Small intestine (tissue), 7 donors: ENCODE results near the gene IFITM1. TPM values are rescaled to one million over a fixed set of nuclear protein-coding genes. Genes with fewer than 3 reads are reported as not detected.

ENCODE experiments used
- DNase-seq, 2 donors: peaks; one replicate each; pipeline versions ENCODE4 v3.0.0 to v3.0.0-alpha.2; 2013
- FAIRE-seq: peaks from 2 replicates; lab custom pipeline; 2012; peaks lifted over from hg19 to GRCh38; lab: Jason Lieb, UNC
- H3K27ac ChIP-seq, 3 donors: one replicate each; pipeline ENCODE4 v1.5.1; 2013; ENCODE audit warnings: low read length in 2 of 3, mild to moderate bottlenecking in 2 of 3, control low read depth in 1 of 3, inconsistent platforms in 1 of 3, low read depth in 1 of 3, moderate library complexity in 1 of 3
- H3K27me3 ChIP-seq, 3 donors: one replicate each; pipeline ENCODE4 v1.6.1; 2013; ENCODE audit warnings: low read length in 3 of 3, inconsistent platforms in 1 of 3; ENCODE audit not compliant: control insufficient read depth in 3 of 3, insufficient read depth in 3 of 3
- H3K36me3 ChIP-seq, 3 donors: one replicate each; pipeline ENCODE4 v1.6.1; 2013; ENCODE audit warnings: low read length in 3 of 3, inconsistent platforms in 1 of 3, low read depth in 1 of 3, mild to moderate bottlenecking in 1 of 3, moderate library complexity in 1 of 3; ENCODE audit not compliant: control insufficient read depth in 3 of 3, insufficient read depth in 2 of 3
- H3K4me1 ChIP-seq, 3 donors: one replicate each; pipeline ENCODE4 v1.6.1; 2013; ENCODE audit warnings: low read length in 2 of 3, inconsistent platforms in 1 of 3, low read depth in 1 of 3, mild to moderate bottlenecking in 1 of 3, moderate library complexity in 1 of 3; ENCODE audit not compliant: control insufficient read depth in 3 of 3, insufficient read depth in 2 of 3
- H3K4me3 ChIP-seq, 3 donors: one replicate each; pipeline ENCODE4 v1.5.1; 2013; ENCODE audit warnings: low read length in 3 of 3, control low read depth in 1 of 3, inconsistent platforms in 1 of 3, low read depth in 1 of 3, mild to moderate bottlenecking in 1 of 3, moderate library complexity in 1 of 3
- H3K9me3 ChIP-seq, 2 donors: one replicate each; pipeline ENCODE4 v1.6.1; 2013; ENCODE audit warnings: low read depth in 1 of 2, low read length in 1 of 2; ENCODE audit not compliant: control insufficient read depth in 2 of 2, insufficient read depth in 1 of 2
- WGBS, 3 donors: extraction: QIAGEN DNeasy Blood & Tissue Kit; methylation state at CpG; one replicate each; pipeline ENCODE4 v1.1.7; 2013; 5-methylcytosine and 5-hydroxymethylcytosine counted together
- polyA plus RNA-seq, 4 donors: library from polyadenylated mRNA; stranded (reverse) in 3 of 4; unstranded in 1 of 4; fragments of 200-250 nt in 3 of 4; fragments of 120-200 nt in 1 of 4; gene quantifications; one replicate each; pipeline versions ENCODE4 v1.2.1 to v1.2.3, GENCODE V29; 2013
- donor health status: healthy with polysubstance abuse.
- donor health status: control.
- donor health status: control.
- donor health status: Bipolar disorder and iron deficiency.
- donor health status: healthy.

The IFITM1 gene
- polyA plus RNA-seq, 4 donors, result 8.9 to 520 (median 146) TPM

- Histone ChIP-seq H3K4me1 (peaks cover 0 to 23% (median 4%) of the 10 kb centered on the region in 3 donors), H3K9me3 (no peaks in the 10 kb centered on the region), H3K36me3 (peaks cover 4 to 62% (median 5%) of the 10 kb centered on the region in 3 donors), H3K4me3 (peak overlapping the region; percentile 47 to 60 (median 47)), H3K27ac (peak overlapping the region; percentile 47 to 58 (median 52)), H3K27me3 (peaks cover 0 to 7% (median 0%) of the 10 kb centered on the region in 3 donors)
- DNase-seq, result no peak
- no peak for FAIRE-seq
- WGBS, 3 donors, result 49 to 71% (median 56%) methylated on average over 41 to 48 of the region's 48 CpGs
Measured at GRCh38 chr11:289712-290620, 23.9 kb upstream of the IFITM1 start.

- no peak for DNase-seq
- Histone ChIP-seq H3K4me3 (no peak overlapping the region), H3K36me3 (peaks cover 1 to 62% (median 5%) of the 10 kb centered on the region in 3 donors), H3K4me1 (peaks cover 0 to 23% (median 4%) of the 10 kb centered on the region in 3 donors), H3K27ac (no peak overlapping the region), H3K27me3 (peaks cover 0 to 7% (median 0%) of the 10 kb centered on the region in 3 donors), H3K9me3 (no peaks in the 10 kb centered on the region)
- no peak for FAIRE-seq
- 73 to 82% (median 79%) methylated on average over 12 to 13 of the region's 13 CpGs for WGBS, 3 donors
Measured at GRCh38 chr11:290621-291231, 23.1 kb upstream of the IFITM1 start.

GRCh38 chr11:291281-292210 is 22.3 kb upstream of the IFITM1 start:
- H3K4me1 ChIP-seq, result peaks cover 0 to 23% (median 4%) of the 10 kb centered on the region in 3 donors
- peaks cover 0 to 59% (median 5%) of the 10 kb centered on the region in 3 donors for H3K36me3 ChIP-seq
- H3K27me3 ChIP-seq, result peaks cover 0 to 7% (median 0%) of the 10 kb centered on the region in 3 donors
- DNase-seq (no peak), FAIRE-seq (no peak)
- H3K4me3 ChIP-seq, result no peak overlapping the region
- H3K9me3 ChIP-seq, result no peaks in the 10 kb centered on the region
- 87 to 88% (median 87%) methylated on average over 38 to 44 of the region's 44 CpGs for WGBS, 3 donors
- H3K27ac ChIP-seq, result no peak overlapping the region

GRCh38 chr11:292211-293121 is 21.4 kb upstream of the IFITM1 start:
- WGBS, 3 donors, result 85 to 90% (median 87%) methylated on average over 27 to 29 of the region's 29 CpGs
- FAIRE-seq (no peak), DNase-seq (no peak)
- no peak overlapping the region for H3K4me3 ChIP-seq
- H3K27me3 ChIP-seq, result peaks cover 0 to 7% (median 0%) of the 10 kb centered on the region in 3 donors
- H3K4me1 ChIP-seq, result peaks cover 0 to 18% (median 4%) of the 10 kb centered on the region in 3 donors
- H3K27ac ChIP-seq, result no peak overlapping the region
- no peaks in the 10 kb centered on the region for H3K9me3 ChIP-seq
- H3K36me3 ChIP-seq, result peaks cover 0 to 59% (median 5%) of the 10 kb centered on the region in 3 donors

GRCh38 chr11:293271-293851 is 20.5 kb upstream of the IFITM1 start:
- Histone ChIP-seq H3K27me3 (no peaks in the 10 kb centered on the region), H3K4me3 (no peak overlapping the region), H3K4me1 (peaks cover 0 to 12% (median 4%) of the 10 kb centered on the region in 3 donors), H3K27ac (no peak overlapping the region), H3K36me3 (peaks cover 0 to 59% (median 5%) of the 10 kb centered on the region in 3 donors), H3K9me3 (no peaks in the 10 kb centered on the region)
- DNase-seq (no peak), FAIRE-seq (no peak)
- 85 to 89% (median 86%) methylated on average over 18 of the region's 18 CpGs for WGBS, 3 donors

GRCh38 chr11:293852-294661 is 19.8 kb upstream of the IFITM1 start:
- DNase-seq (no peak), FAIRE-seq (no peak)
- Histone ChIP-seq H3K4me3 (no peak overlapping the region), H3K27me3 (no peaks in the 10 kb centered on the region), H3K9me3 (no peaks in the 10 kb centered on the region), H3K27ac (no peak overlapping the region), H3K36me3 (peaks cover 0 to 59% (median 5%) of the 10 kb centered on the region in 3 donors), H3K4me1 (peaks cover 0 to 14% (median 4%) of the 10 kb centered on the region in 3 donors)
- WGBS, 3 donors, result 75 to 86% (median 84%) methylated on average over 25 to 27 of the region's 27 CpGs
